Endometrial microvascular endothelial cells (primary cell): ENCODE data around the gene METTL23. TPM values are rescaled to one million over a fixed set of nuclear protein-coding genes. Genes with fewer than 3 reads are reported as not detected.
"Not testable (repeated sequence)": the region's sequence is repeated elsewhere in the genome, so short reads cannot be mapped to it uniquely, and the experiment has no call there.

ENCODE experiments used
- in situ Hi-C: cut with HindIII; loops from 2 replicates; pipeline ENCODE4 v1.10.0; 2017; ENCODE audit warnings: low sequenced_read_pairs, low pct_unique_long_range_greater_than_20kb; ENCODE audit errors: inconsistent ontology term
- total RNA-seq: library from RNA; depleted of rRNA; stranded (reverse); fragments of >200 nt; gene quantifications from one replicate; pipeline ENCODE4 v1.2.3, GENCODE V29; 2015; ENCODE audit errors: inconsistent ontology term

METTL23 gene
- total RNA-seq, 1 donor from 2014 or later: 18.9 TPM

GRCh38 chr17:76745785-76746184 is 19.1 kb downstream of the METTL23 start:
- in situ Hi-C loops: not testable (repeated sequence)

GRCh38 chr17:76747716-76748363 is 21.2 kb downstream of the METTL23 start:
- in situ Hi-C loops: no loop called here

- in situ Hi-C loops: no loop called here
Observed at GRCh38 chr17:76748657-76749056, 22.0 kb downstream of the METTL23 start.

GRCh38 chr17:76751416-76751993 is 24.9 kb downstream of the METTL23 start:
- in situ Hi-C loops: no loop called here

- in situ Hi-C loops: no loop called here
Observed at GRCh38 chr17:76752006-76752405, 25.4 kb downstream of the METTL23 start.

- in situ Hi-C loops: no loop called here
Observed at GRCh38 chr17:76753061-76753961, 26.7 kb downstream of the METTL23 start.

GRCh38 chr17:76755285-76755684 is 28.6 kb downstream of the METTL23 start:
- in situ Hi-C loops: no loop called here

GRCh38 chr17:76757256-76757655 is 30.6 kb downstream of the METTL23 start:
- in situ Hi-C loops: no loop called here

GRCh38 chr17:76758570-76758969 is 31.9 kb downstream of the METTL23 start:
- in situ Hi-C loops: no loop called here

- in situ Hi-C loops: no loop called here
Observed at GRCh38 chr17:76772842-76773525, 46.3 kb downstream of the METTL23 start.

GRCh38 chr17:76775021-76775600 is 48.5 kb downstream of the METTL23 start:
- in situ Hi-C loops: no loop called here

GRCh38 chr17:76781056-76781982 is 54.7 kb downstream of the METTL23 start:
- in situ Hi-C loops: no loop called here

- in situ Hi-C loops: no loop called here
Observed at GRCh38 chr17:76783146-76783545, 56.5 kb downstream of the METTL23 start.

Other genes with a start within 250 kb of the METTL23 start
- 42.8 TPM for gene RHBDF2, start 225.4 kb upstream of the METTL23 start, total RNA-seq
- gene CYGB, start 189.1 kb upstream of the METTL23 start, total RNA-seq: 0.37 TPM
- gene PRCD, start 186.8 kb upstream of the METTL23 start, total RNA-seq: not detected
- not detected for gene ST6GALNAC2, start 141.0 kb upstream of the METTL23 start, total RNA-seq
- gene ST6GALNAC1, start 83.1 kb upstream of the METTL23 start, total RNA-seq: not detected
- gene MXRA7, start 15.9 kb upstream of the METTL23 start, total RNA-seq: 265 TPM
- gene JMJD6, start 233 bp upstream of the METTL23 start, total RNA-seq: 31.5 TPM
- gene SRSF2, start 10.5 kb downstream of the METTL23 start, total RNA-seq: 387 TPM
- 44.9 TPM for gene MFSD11, start 11.3 kb downstream of the METTL23 start, total RNA-seq
- gene MGAT5B, start 141.6 kb downstream of the METTL23 start, total RNA-seq: 0.56 TPM